8988T (cell line): ENCODE results near the gene TAS1R1.

Experiments used
- DNase-seq: peaks from one replicate; pipeline ENCODE4 v3.0.0; 2011

Gene TAS1R1

GRCh38 chr1:6574818-6575217 is 19.7 kb downstream of the TAS1R1 start:
- peak; percentile 14 for DNase-seq

- DNase-seq = no peak
Observed at GRCh38 chr1:6577831-6578525, 22.9 kb downstream of the TAS1R1 start.

- DNase-seq = no peak
Observed at GRCh38 chr1:6578624-6579373, 23.7 kb downstream of the TAS1R1 start.

GRCh38 chr1:6579374-6580118 is 24.4 kb downstream of the TAS1R1 start, which contains the start of gene ZBTB48:
Gene ZBTB48 (plus strand): TSS chr1:6579994. CDS start chr1:6580610, 616 bp downstream.
- peak; percentile 96 for DNase-seq

- no peak for DNase-seq
Observed at GRCh38 chr1:6580119-6580592, 25.0 kb downstream of the TAS1R1 start.

GRCh38 chr1:6580593-6581409 is 25.7 kb downstream of the TAS1R1 start:
- DNase-seq = peak; percentile 45

- DNase-seq = peak; percentile 7
Observed at GRCh38 chr1:6581561-6582305, 26.6 kb downstream of the TAS1R1 start.

- DNase-seq = no peak
Observed at GRCh38 chr1:6582370-6582769, 27.3 kb downstream of the TAS1R1 start.

GRCh38 chr1:6584126-6585080 is 29.3 kb downstream of the TAS1R1 start:
- DNase-seq = no peak

- DNase-seq = no peak
Observed at GRCh38 chr1:6585081-6585722, 30.1 kb downstream of the TAS1R1 start.

- no peak for DNase-seq
Observed at GRCh38 chr1:6585841-6586240, 30.7 kb downstream of the TAS1R1 start.

- DNase-seq = no peak
Observed at GRCh38 chr1:6586404-6586816, 31.3 kb downstream of the TAS1R1 start.

GRCh38 chr1:6587261-6588005 is 32.3 kb downstream of the TAS1R1 start:
- no peak for DNase-seq

- no peak for DNase-seq
Observed at GRCh38 chr1:6588128-6588892, 33.2 kb downstream of the TAS1R1 start.

- no peak for DNase-seq
Observed at GRCh38 chr1:6588893-6589520, 33.9 kb downstream of the TAS1R1 start.

GRCh38 chr1:6590046-6590445 is 34.9 kb downstream of the TAS1R1 start:
- DNase-seq = no peak

- DNase-seq = no peak
Observed at GRCh38 chr1:6591222-6591621, 36.1 kb downstream of the TAS1R1 start.

- DNase-seq = no peak
Observed at GRCh38 chr1:6591644-6592043, 36.5 kb downstream of the TAS1R1 start.
